HFFc6 (cell line): ENCODE results near the gene TMUB2. TPM values are rescaled to one million over a fixed set of nuclear protein-coding genes. Genes with fewer than 3 reads are reported as not detected.
"Not testable (repeated sequence)": the region's sequence is repeated elsewhere in the genome, so short reads cannot be mapped to it uniquely, and the experiment has no call there.

ENCODE experiments used
- DNase-seq: peaks from one replicate; pipeline ENCODE4 v3.0.0-alpha.2; 2018
- H3K27ac Mint-ChIP-seq: 2 replicates; pipeline ENCODE4 v1.8.0; 2020; ENCODE audit warnings: mild to moderate bottlenecking, mixed read lengths
- H3K27me3 Mint-ChIP-seq: 2 replicates; pipeline ENCODE4 v1.8.0; 2021; ENCODE audit warnings: mild to moderate bottlenecking, moderate library complexity, mixed read lengths; ENCODE audit not compliant: insufficient read depth
- H3K36me3 Mint-ChIP-seq: 2 replicates; pipeline ENCODE4 v1.8.0; 2021; ENCODE audit warnings: low read depth, mixed read lengths
- H3K4me1 Mint-ChIP-seq: 2 replicates; pipeline ENCODE4 v1.8.0; 2020; ENCODE audit warnings: low read depth, mixed read lengths
- H3K4me3 Mint-ChIP-seq: 2 replicates; pipeline ENCODE4 v1.8.0; 2020; ENCODE audit warnings: mild to moderate bottlenecking, moderate library complexity, mixed read lengths
- H3K9me3 Mint-ChIP-seq: 2 replicates; pipeline ENCODE4 v1.8.0; 2020; ENCODE audit warnings: mild to moderate bottlenecking, mixed read lengths
- CTCF ChIP-seq: fragments of 200-600 bp; sonication (generic); IDR thresholded peaks from 2 replicates; pipeline ENCODE4 v1.5.0; 2021; ENCODE audit warnings: antibody characterized with exemption, mild to moderate bottlenecking
- microRNA-seq: library from miRNA; unstranded; fragments of <30 nt; microRNA quantifications from one replicate; pipeline ENCODE4, GENCODE V29; 2019
- total RNA-seq, 6 experiments: library from RNA; stranded (reverse); fragmentation: NEBNext Ultra II Directional; extraction: Animal tissue kit (Norgen Biotek cat#: 25700); gene quantifications; 2 replicates in 1 of 6; 3 replicates in 5 of 6; pipeline ENCODE4 v1.2.3, GENCODE V29; 2021

TMUB2 gene
- total RNA-seq, 6 experiments from 2014 or later: 29.8 to 37.7 (median 34.0) TPM

GRCh38 chr17:44233582-44233981 lies 46.8 kb downstream of the TMUB2 start:
- peaks cover 15% of the 10 kb centered on the region for H3K4me1 Mint-ChIP-seq
- no peak for TF ChIP-seq CTCF
- H3K4me3 Mint-ChIP-seq: no peak overlapping the region
- no peak for DNase-seq
- H3K27ac Mint-ChIP-seq: no peak overlapping the region
- H3K27me3 Mint-ChIP-seq: peaks cover 15% of the 10 kb centered on the region
- H3K36me3 Mint-ChIP-seq: no peaks in the 10 kb centered on the region
- no peaks in the 10 kb centered on the region for H3K9me3 Mint-ChIP-seq

- H3K4me3 Mint-ChIP-seq: no peak overlapping the region
- DNase-seq: peak; percentile 41
These were observed 48.8 kb downstream of the TMUB2 start for GRCh38 chr17:44235583-44235936.

DNA sequence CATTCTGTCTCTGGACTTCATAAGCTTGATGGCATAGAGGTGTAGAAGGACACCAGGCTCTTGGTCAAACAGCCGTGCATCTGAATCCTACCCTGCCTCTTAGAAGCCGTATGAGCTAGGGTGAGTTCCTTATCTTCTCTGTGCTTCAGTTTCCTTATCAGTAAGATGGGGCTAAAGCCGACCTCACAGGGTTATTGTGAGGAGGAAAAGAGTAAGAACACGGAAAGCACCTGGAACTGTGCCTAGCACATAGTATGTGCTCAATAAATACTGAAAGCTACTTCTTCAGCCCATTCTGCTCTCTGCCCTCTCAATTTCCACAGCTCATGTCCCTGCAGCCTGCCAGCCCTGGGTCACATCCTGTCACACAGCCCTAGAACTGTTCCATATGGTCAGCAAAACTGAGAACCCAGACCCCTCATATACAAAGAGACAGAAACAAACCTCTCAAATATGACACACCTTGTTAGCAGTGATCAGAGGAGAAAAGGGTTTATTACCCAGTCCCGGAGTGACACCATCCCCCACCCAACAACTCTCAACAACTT lies 49.7 kb downstream of the TMUB2 start:
- no peak for TF ChIP-seq CTCF
- peaks cover 15% of the 10 kb centered on the region for H3K4me1 Mint-ChIP-seq
- H3K9me3 Mint-ChIP-seq: no peaks in the 10 kb centered on the region
- H3K27me3 Mint-ChIP-seq: peaks cover 11% of the 10 kb centered on the region
- H3K36me3 Mint-ChIP-seq: no peaks in the 10 kb centered on the region
- H3K4me3 Mint-ChIP-seq: no peak overlapping the region
- no peak overlapping the region for H3K27ac Mint-ChIP-seq
- no peak for DNase-seq

More at GRCh38 chr17:44235583-44235936, 48.8 kb downstream of the TMUB2 start:
- H3K9me3 Mint-ChIP-seq: no peaks in the 10 kb centered on the region
- TF ChIP-seq CTCF: no peak
- H3K36me3 Mint-ChIP-seq: no peaks in the 10 kb centered on the region
- H3K27ac Mint-ChIP-seq: 0 out of 2 replicates have a peak overlapping the region, but pooled peaks have one; percentile 10
- H3K27me3 Mint-ChIP-seq: peaks cover 9% of the 10 kb centered on the region
- H3K4me1 Mint-ChIP-seq: peaks cover 15% of the 10 kb centered on the region

GRCh38 chr17:44237886-44238285 lies 51.1 kb downstream of the TMUB2 start:
- not testable (repeated sequence) for H3K27me3 Mint-ChIP-seq, H3K36me3 Mint-ChIP-seq, H3K9me3 Mint-ChIP-seq, H3K4me3 Mint-ChIP-seq, DNase-seq, H3K27ac Mint-ChIP-seq
- H3K4me1 Mint-ChIP-seq: peaks cover 15% of the 10 kb centered on the region

GRCh38 chr17:44241106-44241624 lies 54.4 kb downstream of the TMUB2 start:
- no peak for TF ChIP-seq CTCF
- Mint-ChIP-seq H3K4me1 (no peaks in the 10 kb centered on the region), H3K27me3 (peaks cover 8% of the 10 kb centered on the region), H3K4me3 (no peak overlapping the region), H3K36me3 (no peaks in the 10 kb centered on the region), H3K27ac (no peak overlapping the region), H3K9me3 (no peaks in the 10 kb centered on the region)
- no peak for DNase-seq

Small RNA genes within 50 kb of the gene (microRNA-seq; reads per million reads assigned to microRNA genes)
- gene MIR6782: not detected

Other genes starting within 250 kb of the TMUB2 start
- gene PPY, start 244.5 kb upstream of the TMUB2 start, total RNA-seq: not detected
- gene PYY, start 233.0 kb upstream of the TMUB2 start, total RNA-seq: under 1 TPM in 1 of 6 experiments, not detected in 5; 0.43 TPM
- 1 to 10 TPM in 3 of 6 experiments, under 1 TPM in 3; 0.63 to 1.1 (median 0.91) TPM for gene NAGS, start 182.3 kb upstream of the TMUB2 start, total RNA-seq
- gene TMEM101, start 172.0 kb upstream of the TMUB2 start, total RNA-seq: 10 to 100 TPM; 27.8 to 32.7 (median 29.2) TPM
- gene LSM12, start 120.3 kb upstream of the TMUB2 start, total RNA-seq: 100 to 1,000 TPM in 1 of 6 experiments, 10 to 100 TPM in 5; 86.6 to 101 (median 94.5) TPM
- gene G6PC3, start 116.2 kb upstream of the TMUB2 start, total RNA-seq: 100 to 1,000 TPM in 5 of 6 experiments, 10 to 100 TPM in 1; 96.6 to 123 (median 113) TPM
- 10 to 100 TPM; 63.4 to 87.4 (median 78.7) TPM for gene HDAC5, start 63.3 kb upstream of the TMUB2 start, total RNA-seq
- gene HROB, start 45.0 kb upstream of the TMUB2 start, total RNA-seq: 1 to 10 TPM; 4.0 to 7.6 (median 6.7) TPM
- under 1 TPM in 3 of 6 experiments, not detected in 3; 0.18 to 0.48 (median 0.29) TPM for gene ASB16, start 16.3 kb upstream of the TMUB2 start, total RNA-seq
- gene ATXN7L3, start 12.9 kb downstream of the TMUB2 start, total RNA-seq: 10 to 100 TPM; 61.1 to 72.2 (median 68.4) TPM
- 10 to 100 TPM; 58.6 to 69.1 (median 65.6) TPM for gene UBTF, start 32.7 kb downstream of the TMUB2 start, total RNA-seq
- not detected for gene SLC4A1, start 81.2 kb downstream of the TMUB2 start, total RNA-seq
- under 1 TPM in 1 of 6 experiments, not detected in 5; 0.17 TPM for gene RUNDC3A, start 121.6 kb downstream of the TMUB2 start, total RNA-seq
- 100 to 1,000 TPM in 5 of 6 experiments, 10 to 100 TPM in 1; 94.8 to 116 (median 108) TPM for gene SLC25A39, start 137.9 kb downstream of the TMUB2 start, total RNA-seq
- 100 to 1,000 TPM; 186 to 249 (median 221) TPM for gene GRN, start 158.3 kb downstream of the TMUB2 start, total RNA-seq
- 1 to 10 TPM; 1.6 to 1.9 (median 1.8) TPM for gene FAM171A2, start 176.9 kb downstream of the TMUB2 start, total RNA-seq
- under 1 TPM in 2 of 6 experiments, not detected in 4; 0.18 to 0.19 TPM for gene ITGA2B, start 202.7 kb downstream of the TMUB2 start, total RNA-seq